ENCODE results near the gene TIFAB. TPM values are rescaled to one million over a fixed set of nuclear protein-coding genes. Genes with fewer than 3 reads are reported as not detected.

The TIFAB gene
- polyA plus RNA-seq, 2 donors = 0.02 to 0.18 TPM

DNA sequence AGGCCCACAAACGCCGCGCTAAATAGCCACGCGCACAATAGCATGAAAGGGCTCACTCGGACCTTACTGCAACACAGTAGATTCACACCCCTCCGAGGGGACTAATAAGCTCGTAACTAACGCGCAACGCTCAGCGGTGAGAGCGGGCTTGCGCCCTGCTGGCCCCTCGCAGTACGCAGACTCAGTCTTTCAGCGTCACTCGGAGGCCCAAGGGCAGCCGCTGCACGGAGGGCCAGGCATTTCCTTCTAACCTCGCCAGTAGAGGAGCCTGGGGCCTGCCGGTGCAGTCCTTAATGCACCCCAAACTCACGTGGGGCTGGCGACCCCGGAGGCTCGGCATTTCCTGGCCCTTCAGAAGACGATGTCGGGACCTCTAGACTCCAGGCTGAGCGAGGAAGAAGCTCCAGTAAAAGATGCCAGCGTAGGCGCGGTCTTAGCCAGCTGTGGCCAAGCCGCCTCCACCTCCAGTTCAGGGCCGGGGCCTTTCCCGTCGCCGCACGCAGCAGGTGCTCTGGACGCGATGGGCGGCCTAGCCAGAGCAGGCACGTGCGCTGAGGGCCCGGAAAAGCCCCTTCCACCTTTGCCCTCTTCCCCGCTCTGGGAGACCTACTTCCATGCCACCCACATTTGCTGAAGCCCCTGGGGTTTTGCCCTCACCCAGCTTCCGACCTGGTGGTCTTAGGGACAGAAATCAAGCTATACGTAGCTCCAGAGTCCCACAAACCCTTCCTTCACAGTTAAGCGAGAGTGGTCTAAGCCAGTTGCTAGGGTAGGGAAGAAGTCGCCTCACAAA, 38.3 kb upstream of the TIFAB start:
- Histone ChIP-seq H3K27me3 (ENCODE audit: control insufficient read depth in 1 of 2, insufficient read depth in 2 of 2, low read length in 2 of 2) (no peaks in the 10 kb centered on the region), H3K4me1 (ENCODE audit: control insufficient read depth in 2 of 2, insufficient read depth in 2 of 2, low read length in 1 of 2) (peaks cover 0 to 28% of the 10 kb centered on the region in 2 donors), H3K36me3 (ENCODE audit: control insufficient read depth in 2 of 2, insufficient read depth in 2 of 2, low read length in 1 of 2) (no peaks in the 10 kb centered on the region), H3K27ac (ENCODE audit: low read depth in 2 of 2, low read length in 1 of 2) (no peak overlapping the region), H3K9me3 (ENCODE audit: control insufficient read depth in 2 of 2, insufficient read depth in 1 of 2, low read depth in 1 of 2, low read length in 1 of 2) (no peaks in the 10 kb centered on the region), H3K4me3 (ENCODE audit: low read depth in 1 of 2, low read length in 2 of 2) (no peak overlapping the region)
- WGBS, 2 donors = 51 to 63% methylated on average over 49 of the region's 49 CpGs

- Histone ChIP-seq H3K36me3 (ENCODE audit: control insufficient read depth in 2 of 2, insufficient read depth in 2 of 2, low read length in 1 of 2) (no peaks in the 10 kb centered on the region), H3K27me3 (ENCODE audit: control insufficient read depth in 1 of 2, insufficient read depth in 2 of 2, low read length in 2 of 2) (no peaks in the 10 kb centered on the region), H3K27ac (ENCODE audit: low read depth in 2 of 2, low read length in 1 of 2) (no peak overlapping the region), H3K4me1 (ENCODE audit: control insufficient read depth in 2 of 2, insufficient read depth in 2 of 2, low read length in 1 of 2) (peaks cover 0 to 25% of the 10 kb centered on the region in 2 donors), H3K9me3 (ENCODE audit: control insufficient read depth in 2 of 2, insufficient read depth in 1 of 2, low read depth in 1 of 2, low read length in 1 of 2) (no peaks in the 10 kb centered on the region), H3K4me3 (ENCODE audit: low read depth in 1 of 2, low read length in 2 of 2) (peak overlapping the region in 1 of 2 donors; percentile 17)
- WGBS, 2 donors = 22 to 48% methylated on average over 53 of the region's 53 CpGs
These were observed 37.5 kb upstream of the TIFAB start for GRCh38 chr5:135489466-135490244.

DNA sequence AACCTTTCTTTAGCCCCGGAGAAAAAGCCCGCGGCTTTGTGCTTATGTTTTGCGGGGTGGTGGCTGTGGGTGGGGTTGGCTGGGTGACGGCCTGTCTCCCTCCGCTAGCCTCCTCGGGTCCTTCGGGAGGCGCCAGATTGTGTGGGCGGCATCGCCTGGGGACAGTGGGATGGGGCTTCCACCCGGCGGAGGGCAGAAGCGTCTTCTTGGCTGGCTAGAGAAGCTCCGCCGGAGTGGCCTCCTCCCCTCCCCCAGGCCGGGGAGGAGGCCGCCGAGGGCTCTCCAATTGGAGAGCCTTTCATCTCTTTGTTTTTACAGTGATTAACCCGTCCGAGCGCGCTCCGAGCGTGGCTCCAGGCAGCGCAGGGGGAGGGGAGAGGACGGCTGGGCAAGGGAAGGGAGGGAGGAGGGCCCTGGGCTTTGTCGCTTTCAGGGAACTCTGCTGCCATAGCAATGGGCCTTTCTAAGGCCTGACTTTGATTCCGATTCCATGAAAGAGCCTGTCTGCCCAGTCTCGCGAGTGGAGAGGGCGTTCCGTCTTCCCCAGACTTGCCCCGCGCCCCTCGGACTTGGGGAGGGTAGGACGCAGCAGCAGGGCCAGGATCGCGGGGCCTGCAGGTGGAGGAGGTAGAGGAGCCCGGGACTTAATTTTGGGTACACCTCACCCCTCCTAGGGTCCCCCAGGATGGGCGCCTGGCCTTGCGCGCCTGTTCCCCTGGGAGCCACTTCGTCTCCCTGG, 36.7 kb upstream of the TIFAB start:
- Histone ChIP-seq H3K9me3 (ENCODE audit: control insufficient read depth in 2 of 2, insufficient read depth in 1 of 2, low read depth in 1 of 2, low read length in 1 of 2) (no peaks in the 10 kb centered on the region), H3K27me3 (ENCODE audit: control insufficient read depth in 1 of 2, insufficient read depth in 2 of 2, low read length in 2 of 2) (no peaks in the 10 kb centered on the region), H3K4me3 (ENCODE audit: low read depth in 1 of 2, low read length in 2 of 2) (peak overlapping the region in 1 of 2 donors; percentile 41), H3K27ac (ENCODE audit: low read depth in 2 of 2, low read length in 1 of 2) (no peak overlapping the region), H3K36me3 (ENCODE audit: control insufficient read depth in 2 of 2, insufficient read depth in 2 of 2, low read length in 1 of 2) (no peaks in the 10 kb centered on the region), H3K4me1 (ENCODE audit: control insufficient read depth in 2 of 2, insufficient read depth in 2 of 2, low read length in 1 of 2) (peaks cover 0 to 19% of the 10 kb centered on the region in 2 donors)
- 3 to 7% methylated on average over 43 to 44 of the region's 44 CpGs for WGBS, 2 donors

- no peaks in the 10 kb centered on the region for H3K36me3 ChIP-seq (ENCODE audit: control insufficient read depth in 2 of 2, insufficient read depth in 2 of 2, low read length in 1 of 2)
- no peak overlapping the region for H3K4me3 ChIP-seq (ENCODE audit: low read depth in 1 of 2, low read length in 2 of 2)
- no peak overlapping the region for H3K27ac ChIP-seq (ENCODE audit: low read depth in 2 of 2, low read length in 1 of 2)
- peaks cover 0 to 13% of the 10 kb centered on the region in 2 donors for H3K4me1 ChIP-seq (ENCODE audit: control insufficient read depth in 2 of 2, insufficient read depth in 2 of 2, low read length in 1 of 2)
- 49 to 58% methylated on average over 11 of the region's 11 CpGs for WGBS, 2 donors
- no peaks in the 10 kb centered on the region for H3K9me3 ChIP-seq (ENCODE audit: control insufficient read depth in 2 of 2, insufficient read depth in 1 of 2, low read depth in 1 of 2, low read length in 1 of 2)
- H3K27me3 ChIP-seq (ENCODE audit: control insufficient read depth in 1 of 2, insufficient read depth in 2 of 2, low read length in 2 of 2) = no peaks in the 10 kb centered on the region
These were observed 35.8 kb upstream of the TIFAB start for GRCh38 chr5:135487839-135488514.

GRCh38 chr5:135487037-135487395, 34.9 kb upstream of the TIFAB start:
- H3K9me3 ChIP-seq (ENCODE audit: control insufficient read depth in 2 of 2, insufficient read depth in 1 of 2, low read depth in 1 of 2, low read length in 1 of 2) = no peaks in the 10 kb centered on the region
- no peak overlapping the region for H3K27ac ChIP-seq (ENCODE audit: low read depth in 2 of 2, low read length in 1 of 2)
- WGBS, 2 donors = 50 to 63% methylated on average over 1 of the region's 1 CpG
- no peak overlapping the region for H3K4me3 ChIP-seq (ENCODE audit: low read depth in 1 of 2, low read length in 2 of 2)
- no peaks in the 10 kb centered on the region for H3K36me3 ChIP-seq (ENCODE audit: control insufficient read depth in 2 of 2, insufficient read depth in 2 of 2, low read length in 1 of 2)
- no peaks in the 10 kb centered on the region for H3K27me3 ChIP-seq (ENCODE audit: control insufficient read depth in 1 of 2, insufficient read depth in 2 of 2, low read length in 2 of 2)
- H3K4me1 ChIP-seq (ENCODE audit: control insufficient read depth in 2 of 2, insufficient read depth in 2 of 2, low read length in 1 of 2) = peaks cover 0 to 7% of the 10 kb centered on the region in 2 donors

GRCh38 chr5:135486131-135487036, 34.2 kb upstream of the TIFAB start:
- Histone ChIP-seq H3K27me3 (ENCODE audit: control insufficient read depth in 1 of 2, insufficient read depth in 2 of 2, low read length in 2 of 2) (no peaks in the 10 kb centered on the region), H3K9me3 (ENCODE audit: control insufficient read depth in 2 of 2, insufficient read depth in 1 of 2, low read depth in 1 of 2, low read length in 1 of 2) (no peaks in the 10 kb centered on the region), H3K36me3 (ENCODE audit: control insufficient read depth in 2 of 2, insufficient read depth in 2 of 2, low read length in 1 of 2) (no peaks in the 10 kb centered on the region), H3K27ac (ENCODE audit: low read depth in 2 of 2, low read length in 1 of 2) (no peak overlapping the region), H3K4me3 (ENCODE audit: low read depth in 1 of 2, low read length in 2 of 2) (no peak overlapping the region), H3K4me1 (ENCODE audit: control insufficient read depth in 2 of 2, insufficient read depth in 2 of 2, low read length in 1 of 2) (peaks cover 0 to 2% of the 10 kb centered on the region in 2 donors)
- 82 to 88% methylated on average over 13 of the region's 13 CpGs for WGBS, 2 donors

GRCh38 chr5:135484674-135485086, 32.5 kb upstream of the TIFAB start:
- WGBS, 2 donors = 73 to 81% methylated on average over 5 of the region's 5 CpGs
- H3K27me3 ChIP-seq (ENCODE audit: control insufficient read depth in 1 of 2, insufficient read depth in 2 of 2, low read length in 2 of 2) = no peaks in the 10 kb centered on the region
- H3K9me3 ChIP-seq (ENCODE audit: control insufficient read depth in 2 of 2, insufficient read depth in 1 of 2, low read depth in 1 of 2, low read length in 1 of 2) = no peaks in the 10 kb centered on the region

GRCh38 chr5:135483254-135483653, 31.1 kb upstream of the TIFAB start:
- no peaks in the 10 kb centered on the region for H3K27me3 ChIP-seq (ENCODE audit: control insufficient read depth in 1 of 2, insufficient read depth in 2 of 2, low read length in 2 of 2)

More at GRCh38 chr5:135484674-135485086, 32.5 kb upstream of the TIFAB start:
- Histone ChIP-seq H3K36me3 (ENCODE audit: control insufficient read depth in 2 of 2, insufficient read depth in 2 of 2, low read length in 1 of 2) (no peaks in the 10 kb centered on the region), H3K4me1 (ENCODE audit: control insufficient read depth in 2 of 2, insufficient read depth in 2 of 2, low read length in 1 of 2) (peaks cover 0 to 2% of the 10 kb centered on the region in 2 donors), H3K4me3 (ENCODE audit: low read depth in 1 of 2, low read length in 2 of 2) (no peak overlapping the region), H3K27ac (ENCODE audit: low read depth in 2 of 2, low read length in 1 of 2) (no peak overlapping the region)

More at GRCh38 chr5:135483254-135483653, 31.1 kb upstream of the TIFAB start:
- no peak overlapping the region for H3K4me3 ChIP-seq (ENCODE audit: low read depth in 1 of 2, low read length in 2 of 2)
- no peak overlapping the region for H3K27ac ChIP-seq (ENCODE audit: low read depth in 2 of 2, low read length in 1 of 2)
- H3K36me3 ChIP-seq (ENCODE audit: control insufficient read depth in 2 of 2, insufficient read depth in 2 of 2, low read length in 1 of 2) = no peaks in the 10 kb centered on the region
- H3K9me3 ChIP-seq (ENCODE audit: control insufficient read depth in 2 of 2, insufficient read depth in 1 of 2, low read depth in 1 of 2, low read length in 1 of 2) = no peaks in the 10 kb centered on the region
- WGBS, 2 donors = 84 to 91% methylated on average over 1 of the region's 1 CpG
- peaks cover 0 to 2% of the 10 kb centered on the region in 2 donors for H3K4me1 ChIP-seq (ENCODE audit: control insufficient read depth in 2 of 2, insufficient read depth in 2 of 2, low read length in 1 of 2)
